ENCODE data around the gene BATF3. TPM values are rescaled to one million over a fixed set of nuclear protein-coding genes. Genes with fewer than 3 reads are reported as not detected.

Gene BATF3
- total and polyA plus RNA-seq, 9 of the 15 experiments (the other 6 are each of a cell fraction or from before 2014, with no cell fraction given) = 0.40 to 3.8 (median 2.0) TPM

- TF ChIP-seq ETV1 (tag; conservative IDR thresholded peaks at IDR 0.05; ENCODE audit: low read depth) = 0 out of 2 replicates have a peak, but pooled peaks have one; percentile 15
- no peak for TF ChIP-seq REST (IDR thresholded peaks at IDR 0.05; ENCODE audit: borderline replicate concordance)
- TF ChIP-seq REST (CRISPR knock-in tag; IDR thresholded peaks at IDR 0.05; ENCODE audit: low read depth) = no peak
- TF ChIP-seq ZNF511 (CRISPR knock-in tag; IDR thresholded peaks at IDR 0.05) = no peak
- TF ChIP-seq HOXB6 (CRISPR knock-in tag; IDR thresholded peaks at IDR 0.05; ENCODE audit: borderline replicate concordance) = no peak
- no peak for TF ChIP-seq NR1H2 (CRISPR knock-in tag; IDR thresholded peaks at IDR 0.05)
- TF ChIP-seq FOXM1 (IDR thresholded peaks at IDR 0.05; ENCODE audit: low read depth) = no peak
- TF ChIP-seq FOXM1 (CRISPR knock-in tag; IDR thresholded peaks at IDR 0.05; ENCODE audit: low read depth) = no peak
- no peak for TF ChIP-seq RBM14 (IDR thresholded peaks at IDR 0.05; ENCODE audit: borderline replicate concordance, insufficient read depth, low read depth, low read length)
- no peak for TF ChIP-seq GATA2 (CRISPR knock-in tag; IDR thresholded peaks at IDR 0.05)
- no peak for TF ChIP-seq CTCF (IDR thresholded peaks at IDR 0.05 in 2 of 3, conservative IDR thresholded peaks at IDR 0.05 in 1 of 3; ENCODE audit: insufficient read depth in 2 of 3, low read depth in 1 of 3, low read length in 3 of 3)
- no peak for TF ChIP-seq RBM15 (IDR thresholded peaks at IDR 0.05; ENCODE audit: insufficient read depth, low read length)
- peak; percentile 17 to 26; a peak in 1 of 4 replicates for TF ChIP-seq FOXA3 (CRISPR knock-in tag; conservative IDR thresholded peaks at IDR 0.05 in 1 of 2, IDR thresholded peaks at IDR 0.05 in 1 of 2)
- TF ChIP-seq ARID1B (IDR thresholded peaks at IDR 0.05) = peak; percentile 67
- no peak for TF ChIP-seq HDAC2 (IDR thresholded peaks at IDR 0.05)
- TF ChIP-seq ZNF212 (CRISPR knock-in tag; IDR thresholded peaks at IDR 0.05) = no peak
- no peak for TF ChIP-seq KLF1 (tag; IDR thresholded peaks at IDR 0.05)
Observed at GRCh38 chr1:212721388-212722247, 22.0 kb upstream of the BATF3 start (continued).
